Natural killer cell (primary cell): ENCODE measurements around the gene SLC25A21. TPM values are rescaled to one million over a fixed set of nuclear protein-coding genes. Genes with fewer than 3 reads are reported as not detected.

Experiments used
- ATAC-seq, 3 donors: fragments of 150-1000 bp in 2 of 3; fragments of 200-7000 bp in 1 of 3; cut with Tn5 transposase; 1 replicate in 1 of 3; 2 replicates in 2 of 3; pipeline ENCODE4 v1.10.0; 2021; ENCODE audit warnings: mild to moderate bottlenecking in 2 of 3, moderate library complexity in 2 of 3
- DNase-seq, 2 donors: peaks; one replicate each; pipeline versions ENCODE4 v3.0.0 to v3.0.0-alpha.2; 2013 to 2021; ENCODE audit warnings: mixed read lengths in 1 of 2
- H3K27ac ChIP-seq: one replicate; pipeline ENCODE4 v1.5.1; 2013; ENCODE audit warnings: mild to moderate bottlenecking, low read length
- H3K27me3 ChIP-seq: one replicate; pipeline ENCODE4 v1.6.1; 2013; ENCODE audit warnings: low read length; ENCODE audit not compliant: control insufficient read depth, insufficient read depth
- H3K36me3 ChIP-seq: one replicate; pipeline ENCODE4 v1.6.1; 2013; ENCODE audit warnings: low read length; ENCODE audit not compliant: control insufficient read depth, insufficient read depth
- H3K4me1 ChIP-seq: one replicate; pipeline ENCODE4 v1.6.1; 2013; ENCODE audit warnings: low read length; ENCODE audit not compliant: control insufficient read depth, insufficient read depth
- H3K4me3 ChIP-seq: one replicate; pipeline ENCODE4 v1.5.1; 2013; ENCODE audit warnings: low read length
- H3K9me3 ChIP-seq: one replicate; pipeline ENCODE4 v1.6.1; 2013; ENCODE audit warnings: low read length; ENCODE audit not compliant: control insufficient read depth, insufficient read depth
- H3K27ac Mint-ChIP-seq, 2 donors: one replicate each; pipeline ENCODE4 v1.8.0; 2022; ENCODE audit warnings: mild to moderate bottlenecking in 2 of 2, mixed read lengths in 2 of 2, moderate library complexity in 1 of 2
- H3K27me3 Mint-ChIP-seq, 2 donors: one replicate each; pipeline ENCODE4 v1.8.0; 2022; ENCODE audit warnings: low read depth in 2 of 2, mixed read lengths in 2 of 2
- H3K36me3 Mint-ChIP-seq: one replicate; pipeline ENCODE4 v1.8.0; 2022; ENCODE audit warnings: mixed read lengths
- H3K4me1 Mint-ChIP-seq, 2 donors: one replicate each; pipeline ENCODE4 v1.8.0; 2022; ENCODE audit warnings: mixed read lengths in 2 of 2
- H3K4me3 Mint-ChIP-seq: one replicate; pipeline ENCODE4 v1.8.0; 2022; ENCODE audit warnings: mild to moderate bottlenecking, moderate library complexity, mixed read lengths
- H3K9me3 Mint-ChIP-seq, 2 donors: one replicate each; pipeline ENCODE4 v1.8.0; 2022; ENCODE audit warnings: mixed read lengths in 2 of 2
- WGBS: methylation state at CpG from one replicate; pipeline ENCODE4 v1.1.7; 2013; ENCODE audit warnings: missing lambda C conversion rate; ENCODE audit not compliant: insufficient coverage; 5-methylcytosine and 5-hydroxymethylcytosine counted together
- intact Hi-C: fragments of 100-400 bp; cut with micrococcal nuclease; formaldehyde crosslinking; loops from one replicate; pipeline ENCODE4 v1.14.2; 2022
- total RNA-seq, 4 donors: library from RNA; stranded (reverse); fragments of 120-200 nt in 1 of 4; gene quantifications; one replicate each; pipeline versions ENCODE4 v1.2.3 to v1.2.4, GENCODE V29; 2013 to 2022
- TF ChIP-seq, protein P1 (sequence below): fragments of 200-600 bp; IDR thresholded peaks from one replicate; pipeline ENCODE4 v1.8.0; 2022; ENCODE audit warnings: antibody characterized with exemption

The SLC25A21 gene
- total RNA-seq, 3 donors from 2014 or later (not counting 1 experiment from before 2014, with no cell fraction given), result not detected

DNA sequence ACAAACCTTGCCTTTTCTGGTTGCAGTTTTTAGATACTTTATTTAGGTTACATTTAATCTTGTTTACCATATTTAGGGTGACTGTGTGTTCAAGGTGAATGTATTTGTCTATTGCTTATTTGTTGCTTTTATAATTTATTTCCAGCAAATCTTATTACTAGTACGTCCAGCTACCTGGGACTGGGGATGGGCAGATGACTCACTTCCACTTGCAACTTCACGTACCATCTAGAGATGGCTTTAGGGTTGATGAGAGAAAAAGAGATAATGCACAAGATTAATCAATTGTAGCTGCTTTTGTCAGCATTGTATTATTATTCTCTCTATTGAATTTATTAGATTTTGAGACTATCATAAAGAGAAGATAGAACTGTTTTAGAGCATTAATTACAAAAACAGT, 30.4 kb upstream of the SLC25A21 start:
- no peaks in the 10 kb centered on the region for H3K36me3 Mint-ChIP-seq
- Histone ChIP-seq H3K9me3 (peaks cover 7% of the 10 kb centered on the region), H3K4me1 (no peaks in the 10 kb centered on the region), H3K4me3 (no peak overlapping the region), H3K27me3 (peaks cover 2% of the 10 kb centered on the region), H3K27ac (no peak overlapping the region), H3K36me3 (no peaks in the 10 kb centered on the region)
- H3K27me3 Mint-ChIP-seq, result peaks cover 0 to 5% of the 10 kb centered on the region in 2 donors
- ATAC-seq (no peak), DNase-seq (no peak)
- H3K9me3 Mint-ChIP-seq, result peaks cover 0 to 4% of the 10 kb centered on the region in 2 donors
- H3K4me1 Mint-ChIP-seq, result no peaks in the 10 kb centered on the region
- H3K27ac Mint-ChIP-seq, result no peak overlapping the region
- intact Hi-C loops, result no loop called here
- no CpG with 5 or more reads among the region's 2 CpGs for WGBS
- TF ChIP-seq, protein P1, sequence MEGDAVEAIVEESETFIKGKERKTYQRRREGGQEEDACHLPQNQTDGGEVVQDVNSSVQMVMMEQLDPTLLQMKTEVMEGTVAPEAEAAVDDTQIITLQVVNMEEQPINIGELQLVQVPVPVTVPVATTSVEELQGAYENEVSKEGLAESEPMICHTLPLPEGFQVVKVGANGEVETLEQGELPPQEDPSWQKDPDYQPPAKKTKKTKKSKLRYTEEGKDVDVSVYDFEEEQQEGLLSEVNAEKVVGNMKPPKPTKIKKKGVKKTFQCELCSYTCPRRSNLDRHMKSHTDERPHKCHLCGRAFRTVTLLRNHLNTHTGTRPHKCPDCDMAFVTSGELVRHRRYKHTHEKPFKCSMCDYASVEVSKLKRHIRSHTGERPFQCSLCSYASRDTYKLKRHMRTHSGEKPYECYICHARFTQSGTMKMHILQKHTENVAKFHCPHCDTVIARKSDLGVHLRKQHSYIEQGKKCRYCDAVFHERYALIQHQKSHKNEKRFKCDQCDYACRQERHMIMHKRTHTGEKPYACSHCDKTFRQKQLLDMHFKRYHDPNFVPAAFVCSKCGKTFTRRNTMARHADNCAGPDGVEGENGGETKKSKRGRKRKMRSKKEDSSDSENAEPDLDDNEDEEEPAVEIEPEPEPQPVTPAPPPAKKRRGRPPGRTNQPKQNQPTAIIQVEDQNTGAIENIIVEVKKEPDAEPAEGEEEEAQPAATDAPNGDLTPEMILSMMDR, result no peak
- H3K4me3 Mint-ChIP-seq, result no peak overlapping the region

DNA sequence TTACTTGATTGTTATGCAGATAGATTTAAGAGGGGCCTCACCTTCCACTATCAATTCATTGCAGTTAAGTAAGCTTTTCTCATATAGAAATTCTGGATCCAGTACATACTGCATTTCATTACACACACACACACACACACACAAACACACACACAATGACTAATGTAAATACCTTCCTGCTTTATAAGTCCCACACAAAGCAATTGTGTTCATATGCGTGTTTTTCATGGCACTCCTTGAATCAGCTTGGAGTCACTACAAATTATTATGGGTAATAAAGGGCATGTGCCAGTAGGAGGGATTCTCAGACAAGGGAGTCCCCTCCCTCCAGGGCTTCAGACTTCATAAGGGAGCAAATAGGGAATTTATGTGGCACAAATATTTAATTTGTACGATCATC, 29.9 kb upstream of the SLC25A21 start:
- Histone ChIP-seq H3K4me3 (no peak overlapping the region), H3K9me3 (peaks cover 7% of the 10 kb centered on the region), H3K36me3 (no peaks in the 10 kb centered on the region), H3K27ac (no peak overlapping the region), H3K4me1 (no peaks in the 10 kb centered on the region), H3K27me3 (peaks cover 2% of the 10 kb centered on the region)
- ATAC-seq, result no peak
- H3K4me3 Mint-ChIP-seq, result no peak overlapping the region
- no peaks in the 10 kb centered on the region for H3K36me3 Mint-ChIP-seq
- H3K9me3 Mint-ChIP-seq, result peaks cover 0 to 4% of the 10 kb centered on the region in 2 donors
- H3K27me3 Mint-ChIP-seq, result peaks cover 0 to 8% of the 10 kb centered on the region in 2 donors
- no peak overlapping the region for H3K27ac Mint-ChIP-seq
- no peak for DNase-seq
- H3K4me1 Mint-ChIP-seq, result no peaks in the 10 kb centered on the region
- WGBS, result 80% methylated on average over 1 of the region's 2 CpGs
- intact Hi-C loops, result no loop called here
- TF ChIP-seq, protein P1, result no peak

DNA sequence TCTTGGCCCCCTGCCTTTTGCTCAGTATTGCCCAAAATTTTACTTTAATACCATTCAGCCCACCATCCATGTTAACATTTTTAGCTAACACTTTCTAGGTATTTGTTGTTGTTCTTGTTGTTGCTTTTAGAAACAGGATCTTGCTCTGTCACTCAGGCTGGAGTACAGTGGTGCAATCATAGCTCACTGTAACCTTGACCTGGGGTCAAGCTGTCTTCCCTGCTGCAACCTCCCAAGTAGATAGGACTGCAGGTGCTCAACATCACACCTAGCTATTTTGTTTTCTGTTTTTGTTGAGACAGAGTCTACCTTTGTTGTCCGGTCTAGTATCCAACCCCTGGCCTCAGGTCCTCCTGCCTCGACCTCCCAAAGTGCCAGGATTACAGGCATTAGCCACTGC, 29.3 kb upstream of the SLC25A21 start:
- H3K27me3 ChIP-seq, result peaks cover 2% of the 10 kb centered on the region
- peaks cover 7% of the 10 kb centered on the region for H3K9me3 ChIP-seq
- Mint-ChIP-seq H3K36me3 (no peaks in the 10 kb centered on the region), H3K27me3 (peaks cover 0 to 9% of the 10 kb centered on the region in 2 donors), H3K4me3 (no peak overlapping the region), H3K27ac (no peak overlapping the region), H3K4me1 (no peaks in the 10 kb centered on the region), H3K9me3 (peaks cover 0 to 4% of the 10 kb centered on the region in 2 donors)
- H3K36me3 ChIP-seq, result no peaks in the 10 kb centered on the region
- no peak overlapping the region for H3K4me3 ChIP-seq
- TF ChIP-seq, protein P1, result no peak
- no peak overlapping the region for H3K27ac ChIP-seq
- intact Hi-C loops, result no loop called here
- no peak for ATAC-seq
- 88% methylated on average over 2 of the region's 2 CpGs for WGBS
- no peaks in the 10 kb centered on the region for H3K4me1 ChIP-seq
- DNase-seq, result no peak

DNA sequence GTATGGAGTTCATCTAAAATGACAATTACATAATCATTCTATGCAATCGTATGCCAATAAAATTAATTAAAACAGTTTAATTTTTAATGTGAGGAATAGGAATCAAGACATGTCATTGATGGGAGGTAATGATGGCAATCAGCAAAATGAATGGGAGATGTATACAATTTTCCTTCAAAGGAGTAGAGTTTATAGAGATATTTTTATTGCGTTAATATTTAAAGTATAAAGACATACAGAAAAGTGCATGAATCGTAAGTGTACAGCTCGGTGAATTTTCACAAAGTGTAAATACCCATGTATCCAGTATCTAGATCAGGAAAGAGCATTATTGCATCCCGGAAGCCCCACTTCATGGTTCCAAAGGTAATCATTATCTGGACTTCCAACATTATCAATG, 26.5 kb upstream of the SLC25A21 start:
- H3K27ac Mint-ChIP-seq, result no peak overlapping the region
- TF ChIP-seq, protein P1, result no peak
- peaks cover 0 to 15% of the 10 kb centered on the region in 2 donors for H3K27me3 Mint-ChIP-seq
- H3K4me1 Mint-ChIP-seq, result no peaks in the 10 kb centered on the region
- ATAC-seq (no peak), DNase-seq (no peak)
- H3K4me3 ChIP-seq, result no peak overlapping the region
- no peak overlapping the region for H3K4me3 Mint-ChIP-seq
- H3K27ac ChIP-seq, result no peak overlapping the region
- peaks cover 4 to 7% of the 10 kb centered on the region in 2 donors for H3K9me3 Mint-ChIP-seq
- no peaks in the 10 kb centered on the region for H3K4me1 ChIP-seq
- peaks cover 2% of the 10 kb centered on the region for H3K27me3 ChIP-seq
- H3K36me3 Mint-ChIP-seq, result no peaks in the 10 kb centered on the region
- no peaks in the 10 kb centered on the region for H3K9me3 ChIP-seq
- WGBS, result 93% methylated on average over 4 of the region's 5 CpGs
- intact Hi-C loops, result no loop called here
- H3K36me3 ChIP-seq, result no peaks in the 10 kb centered on the region
